GM19467 (cell line): ENCODE results near the gene RPL31.

Experiments
- ATAC-seq: cut with Tn5 transposase; IDR thresholded peaks from one replicate; pipeline ENCODE4 v1.9.1; 2021; ENCODE audit warnings: mild to moderate bottlenecking, moderate library complexity; ENCODE audit not compliant: unreplicated experiment

Gene RPL31

DNA sequence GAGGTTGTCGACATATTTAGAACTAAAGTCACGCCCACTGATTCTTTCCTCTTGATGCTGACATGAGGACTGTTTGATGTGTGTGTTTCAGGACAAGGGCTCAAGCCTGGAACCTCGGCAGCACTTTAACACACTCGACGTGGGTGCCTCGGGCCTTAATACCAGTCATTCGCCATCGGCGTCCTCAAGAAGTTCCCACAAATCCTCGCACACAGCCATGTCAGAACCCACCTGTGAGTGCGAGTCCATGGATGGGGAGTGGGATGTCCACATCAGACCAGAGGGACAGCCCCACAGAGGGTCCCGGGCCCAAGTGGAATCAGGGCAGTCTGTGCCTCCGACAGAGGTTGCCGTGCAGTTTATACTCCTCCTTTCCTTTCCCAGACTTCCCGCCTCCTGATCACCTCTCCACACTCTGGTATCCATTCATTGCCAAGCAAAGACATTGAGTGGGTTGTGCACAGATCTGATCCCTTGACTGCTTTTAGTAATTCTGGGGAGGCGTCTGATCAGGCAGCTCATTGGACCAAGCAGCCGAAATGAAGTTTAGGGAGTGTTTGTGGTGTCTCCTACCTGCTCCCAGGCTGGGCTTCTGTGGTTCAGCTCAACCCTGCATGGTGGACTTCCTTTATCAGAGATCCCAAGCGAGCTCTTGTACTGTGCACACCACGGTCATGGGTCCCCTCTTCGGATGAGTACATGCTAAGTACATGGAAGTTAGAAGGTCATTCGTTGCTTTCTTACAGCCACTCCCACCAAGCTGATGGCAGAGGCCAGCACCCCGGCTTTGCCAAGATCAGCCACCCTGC is 27.2 kb upstream of the RPL31 start:
- no peak for ATAC-seq

DNA sequence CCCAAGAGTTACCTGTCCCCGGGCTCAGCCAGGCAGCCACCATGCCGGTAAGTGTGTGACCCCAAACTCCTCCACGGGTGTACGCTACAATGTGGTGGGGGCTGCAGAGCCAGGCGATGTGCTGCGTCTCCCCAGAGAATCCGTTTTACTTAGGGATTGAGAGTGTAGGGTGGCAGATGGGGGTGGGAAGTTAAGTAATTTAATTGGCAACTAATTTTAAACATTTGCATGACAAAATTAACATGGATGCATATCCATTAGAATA is 26.6 kb upstream of the RPL31 start:
- no peak for ATAC-seq

DNA sequence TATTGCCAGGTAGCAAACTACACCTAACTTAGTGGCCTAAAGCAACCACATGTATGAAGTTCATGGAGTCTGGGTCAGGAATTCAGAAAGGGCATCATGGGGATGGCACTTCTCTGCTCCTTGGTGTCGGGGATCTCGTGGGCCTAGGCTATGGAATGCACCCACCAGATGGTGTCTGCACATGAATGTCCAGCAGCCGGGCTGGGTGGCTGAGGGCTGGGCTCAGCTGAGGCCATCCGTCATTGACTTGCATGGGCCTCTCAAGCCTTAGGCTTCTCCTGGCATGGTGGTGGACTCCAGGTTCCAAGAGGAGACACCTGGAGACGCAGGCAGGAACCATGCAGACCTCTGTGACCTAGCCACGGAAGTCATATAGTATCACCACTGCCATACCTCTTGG is 26.0 kb upstream of the RPL31 start:
- no peak for ATAC-seq

DNA sequence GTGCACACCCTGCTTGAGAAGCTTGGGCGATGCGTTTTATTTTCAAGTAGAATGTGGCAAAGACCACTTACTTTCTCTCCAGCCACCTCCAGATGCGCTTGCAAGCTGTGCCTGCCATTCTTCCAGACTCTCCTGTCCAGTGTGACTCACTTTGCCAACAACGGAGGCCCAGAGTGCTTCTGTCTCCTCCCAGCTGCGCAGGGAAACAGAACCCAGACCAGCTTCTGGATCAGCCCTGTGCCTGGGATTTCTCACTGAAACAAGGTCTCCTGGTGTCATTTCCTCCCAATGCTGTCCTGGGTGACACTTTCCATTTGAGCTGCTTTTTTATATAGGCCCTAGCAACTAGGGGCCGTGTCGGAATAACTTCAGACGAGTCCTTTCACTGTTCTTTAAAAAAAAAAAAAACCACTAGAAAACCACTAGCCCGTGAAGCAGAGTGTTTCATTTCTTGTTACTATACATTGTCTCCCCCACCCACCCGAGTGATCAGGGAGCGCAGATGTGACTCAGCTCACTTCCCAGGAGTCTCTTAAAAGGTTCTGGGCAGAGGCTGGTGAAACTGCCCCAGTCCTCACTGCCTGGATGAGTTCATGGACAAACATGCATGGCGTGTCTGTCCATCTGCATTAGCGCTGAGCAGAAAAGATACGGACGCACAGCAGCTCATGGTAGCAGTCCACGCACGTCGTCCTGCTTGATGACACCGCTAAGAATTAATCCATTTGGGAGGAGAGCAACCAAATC is 25.3 kb upstream of the RPL31 start:
- peak; percentile 67 for ATAC-seq

DNA sequence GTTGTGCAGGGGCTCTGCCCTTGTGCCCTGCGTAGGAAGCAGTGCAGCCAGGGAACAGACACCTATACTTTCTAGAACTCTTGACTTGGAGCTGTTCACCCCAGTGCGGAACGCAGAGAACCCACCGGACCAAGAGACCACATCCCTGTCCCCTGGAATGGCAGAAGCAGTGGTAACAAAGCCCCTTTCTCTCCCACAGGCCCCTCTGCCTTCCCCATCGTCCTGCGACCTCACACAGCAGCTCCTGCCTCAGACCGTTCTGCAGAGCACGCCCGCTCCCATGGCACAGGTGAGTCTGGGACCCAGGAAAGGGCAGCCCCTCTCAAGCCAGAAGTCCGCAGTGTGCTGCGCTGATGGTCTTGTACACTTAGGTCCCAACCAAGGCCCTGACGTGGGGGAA is 24.6 kb upstream of the RPL31 start:
- ATAC-seq: no peak

DNA sequence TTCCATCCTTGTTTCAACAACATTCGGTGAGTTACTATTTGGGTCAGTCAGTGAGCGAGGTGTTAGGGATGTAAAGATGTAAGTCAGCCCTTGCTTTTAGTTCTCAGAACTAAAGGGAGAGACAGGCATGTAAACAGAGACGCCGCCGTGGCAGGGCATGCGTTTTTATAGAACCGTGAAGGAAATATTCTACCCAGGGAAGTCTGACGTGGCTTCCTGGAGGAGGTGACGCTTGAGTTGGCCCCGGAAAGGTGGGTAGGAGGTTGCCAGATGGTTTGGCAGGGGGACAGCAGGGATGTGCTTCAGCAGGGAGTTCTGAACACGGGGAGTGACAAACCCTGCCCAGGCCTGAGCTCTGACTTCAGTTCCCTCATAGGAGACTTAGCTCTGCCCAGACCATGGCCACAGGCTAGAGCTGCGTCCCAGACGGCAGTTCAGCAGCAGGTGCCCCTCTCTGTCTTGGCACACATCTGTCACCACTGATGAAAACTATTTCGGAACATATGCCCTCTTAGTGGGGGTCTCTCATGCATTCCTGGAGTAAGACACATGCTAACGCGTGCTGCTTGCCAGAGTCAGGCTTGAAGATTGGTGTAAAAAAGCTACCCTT is 23.4 kb upstream of the RPL31 start:
- no peak for ATAC-seq

DNA sequence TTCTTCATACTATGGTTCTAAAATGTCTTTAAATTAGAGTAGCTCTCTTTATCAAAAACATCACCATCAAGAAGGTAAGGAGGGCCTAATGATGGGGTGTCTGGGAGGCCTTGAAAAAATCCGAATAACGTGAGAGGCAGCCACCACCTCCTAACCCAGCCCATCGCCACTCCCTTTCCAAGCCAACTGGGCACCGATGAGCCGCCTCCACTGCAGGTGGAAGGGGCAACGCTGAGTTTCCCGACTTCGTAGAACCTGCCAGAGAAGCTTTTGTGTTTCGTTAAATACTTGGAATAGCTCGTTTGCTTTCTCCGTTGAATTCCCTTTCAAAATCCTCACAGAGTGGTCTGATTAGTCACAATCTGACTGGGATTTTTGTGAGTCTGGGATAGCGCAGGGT is 22.0 kb upstream of the RPL31 start:
- ATAC-seq: no peak

DNA sequence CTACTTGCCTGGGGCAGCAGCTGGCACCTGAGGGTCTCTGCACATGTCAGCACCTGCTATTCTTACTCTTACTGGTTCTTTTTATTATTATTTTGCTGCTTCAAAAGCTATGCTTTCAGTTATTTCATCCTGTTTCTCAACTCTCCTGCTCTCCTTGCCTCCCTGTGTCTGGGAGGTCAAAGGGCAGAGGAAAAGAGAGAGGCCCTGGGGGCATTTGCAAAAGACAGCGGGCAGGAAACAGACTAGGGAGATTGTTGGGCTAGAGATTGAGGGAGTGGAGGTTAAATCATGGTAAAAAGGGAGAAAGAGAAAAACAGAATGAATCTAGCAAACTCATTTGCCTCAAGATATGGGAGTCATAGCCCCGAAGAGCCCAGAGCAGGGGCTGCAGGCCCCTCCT is 21.1 kb upstream of the RPL31 start:
- ATAC-seq: no peak

DNA sequence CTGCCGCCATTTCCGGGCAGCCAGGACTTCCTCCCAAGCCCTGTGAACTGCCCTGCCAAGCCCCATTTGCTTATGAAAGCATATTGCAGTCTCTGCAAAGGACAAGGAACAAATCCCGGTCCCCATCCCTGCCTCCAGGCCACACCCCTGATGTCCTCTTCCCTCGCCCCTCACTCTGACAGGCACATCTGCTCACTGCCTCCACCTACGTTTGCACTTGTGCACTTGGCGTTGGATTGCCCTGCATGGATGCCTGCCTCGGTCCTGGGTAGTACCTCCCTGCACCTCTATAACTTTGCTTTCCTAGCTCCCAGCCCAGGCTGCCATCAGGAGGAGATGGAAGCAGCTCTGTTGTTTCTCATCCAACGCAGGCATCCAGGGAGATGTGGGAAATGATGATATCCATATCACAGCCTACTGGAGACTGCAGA is 19.6 kb upstream of the RPL31 start:
- ATAC-seq: no peak

DNA sequence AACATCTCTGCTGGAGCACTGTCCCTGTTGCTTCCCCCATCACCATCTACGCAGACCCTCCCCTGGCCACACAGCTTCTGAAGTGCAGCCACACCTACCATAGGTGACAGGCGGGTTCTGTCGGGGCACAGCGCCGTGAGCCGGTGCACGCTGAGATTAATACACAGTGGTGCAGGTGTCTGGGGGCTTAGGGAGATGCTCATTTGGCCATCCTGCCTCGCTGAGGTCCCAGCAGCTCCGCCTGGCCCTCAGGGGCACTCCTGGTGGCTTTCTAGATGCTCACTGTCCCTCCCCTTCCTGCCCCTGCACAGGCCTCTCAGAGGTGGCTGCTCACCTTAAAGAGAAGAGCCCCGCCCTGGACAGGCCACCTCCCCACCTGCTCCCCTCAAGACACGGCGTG is 18.9 kb upstream of the RPL31 start:
- no peak for ATAC-seq

DNA sequence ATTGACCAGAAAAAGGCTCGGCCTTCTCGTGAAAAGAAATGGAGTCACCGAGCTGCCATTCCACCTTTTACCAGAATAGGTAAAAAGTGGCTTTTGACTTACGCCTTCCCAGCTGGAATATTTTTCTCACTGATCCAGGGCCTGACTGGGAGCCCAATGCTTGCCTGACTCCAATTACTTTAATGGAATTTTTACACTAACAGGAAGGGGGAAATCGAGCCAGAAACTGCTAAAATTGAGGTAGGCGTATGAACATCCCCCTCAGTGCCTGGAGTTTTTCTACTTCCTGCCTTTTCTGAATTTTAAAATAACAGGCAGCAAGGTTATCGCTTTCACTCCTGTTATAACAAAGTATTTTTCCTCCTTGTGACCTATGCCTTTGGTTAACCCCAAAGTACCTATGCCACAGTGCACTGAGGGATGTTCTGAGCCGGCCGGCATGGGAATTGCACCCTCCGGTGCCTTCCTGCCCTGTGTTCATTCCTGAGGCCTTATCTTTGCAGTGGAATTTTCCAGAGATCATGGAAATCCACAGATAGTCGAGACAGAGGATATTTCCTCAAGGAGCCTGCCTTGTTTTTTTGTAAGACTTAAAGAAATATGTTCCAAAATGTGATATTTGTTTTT is 18.3 kb upstream of the RPL31 start:
- no peak for ATAC-seq

DNA sequence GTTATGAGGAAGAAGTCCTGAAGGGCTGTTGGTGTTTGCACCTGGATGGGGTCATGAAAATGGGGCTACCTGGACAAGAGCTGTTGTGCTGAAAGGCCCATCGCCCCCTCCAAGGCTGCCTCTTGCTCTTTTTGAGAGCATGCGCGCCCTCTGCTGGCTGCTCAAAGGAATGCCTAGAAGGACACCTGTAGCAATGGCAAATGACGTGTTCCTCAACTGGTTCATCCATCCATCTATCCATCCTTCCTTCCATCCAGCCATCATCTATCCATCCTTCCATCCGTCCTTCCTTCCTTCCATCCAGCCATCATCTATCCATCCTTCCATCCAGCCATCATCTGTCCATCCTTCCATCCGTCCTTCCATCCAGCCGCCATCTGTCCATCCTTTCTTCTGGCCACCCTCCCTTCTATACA is 17.2 kb upstream of the RPL31 start:
- no peak for ATAC-seq

DNA sequence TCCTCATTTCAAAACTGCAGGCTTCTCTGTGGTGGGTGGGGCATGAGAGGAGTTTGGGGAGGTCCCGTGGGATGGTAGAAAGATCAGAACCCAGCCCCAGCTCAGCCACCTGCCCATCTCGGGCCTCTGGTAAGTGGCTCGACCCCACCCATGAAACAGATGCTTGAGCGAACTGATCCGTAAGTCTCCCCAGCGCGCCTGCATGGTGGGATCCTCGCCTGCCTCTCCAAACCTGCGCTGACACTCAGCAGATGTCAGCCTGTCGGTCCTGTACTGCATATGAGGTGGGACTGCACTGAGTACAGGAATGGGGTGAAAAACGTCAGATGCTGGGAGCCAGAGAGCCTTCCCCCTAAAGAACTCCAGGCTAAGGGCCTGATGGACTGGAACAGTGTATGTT is 15.9 kb upstream of the RPL31 start:
- ATAC-seq: no peak

DNA sequence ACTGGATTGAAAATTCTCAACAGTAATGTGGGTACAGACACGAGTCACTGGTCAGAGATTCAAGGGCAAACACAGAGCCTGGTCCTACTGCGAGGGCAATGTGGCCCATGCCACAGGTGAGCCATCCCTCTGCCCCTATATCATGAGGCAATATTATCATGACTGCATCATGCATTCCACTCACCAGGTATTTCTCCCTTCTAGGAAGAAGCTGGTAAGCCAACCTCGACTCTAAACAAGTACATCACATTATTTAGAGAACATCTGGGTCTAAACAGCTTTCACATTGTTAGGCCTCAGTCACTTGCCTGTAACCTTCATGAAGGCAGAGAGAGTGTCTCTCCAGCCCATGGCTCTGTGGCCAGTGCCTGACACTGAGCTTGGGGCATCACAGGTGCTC is 14.6 kb upstream of the RPL31 start:
- no peak for ATAC-seq

DNA sequence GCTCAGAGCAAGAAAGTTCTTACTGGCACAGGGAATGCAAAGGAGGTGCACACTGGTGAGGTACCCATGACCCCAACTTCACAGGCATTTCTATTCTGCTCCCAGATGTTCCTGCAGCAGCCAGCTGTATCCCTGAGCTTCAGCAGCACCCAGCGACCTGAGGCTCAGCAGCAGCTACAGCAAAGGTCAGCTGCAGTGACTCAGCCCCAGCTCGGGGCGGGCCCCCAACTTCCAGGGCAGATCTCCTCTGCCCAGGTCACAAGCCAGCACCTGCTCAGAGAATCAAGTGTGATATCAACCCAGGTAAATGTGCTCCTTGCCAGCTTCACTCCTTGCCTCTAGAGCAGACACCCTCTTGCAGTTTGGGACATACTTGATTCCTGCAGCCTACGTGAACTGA is 14.1 kb upstream of the RPL31 start:
- ATAC-seq: no peak

DNA sequence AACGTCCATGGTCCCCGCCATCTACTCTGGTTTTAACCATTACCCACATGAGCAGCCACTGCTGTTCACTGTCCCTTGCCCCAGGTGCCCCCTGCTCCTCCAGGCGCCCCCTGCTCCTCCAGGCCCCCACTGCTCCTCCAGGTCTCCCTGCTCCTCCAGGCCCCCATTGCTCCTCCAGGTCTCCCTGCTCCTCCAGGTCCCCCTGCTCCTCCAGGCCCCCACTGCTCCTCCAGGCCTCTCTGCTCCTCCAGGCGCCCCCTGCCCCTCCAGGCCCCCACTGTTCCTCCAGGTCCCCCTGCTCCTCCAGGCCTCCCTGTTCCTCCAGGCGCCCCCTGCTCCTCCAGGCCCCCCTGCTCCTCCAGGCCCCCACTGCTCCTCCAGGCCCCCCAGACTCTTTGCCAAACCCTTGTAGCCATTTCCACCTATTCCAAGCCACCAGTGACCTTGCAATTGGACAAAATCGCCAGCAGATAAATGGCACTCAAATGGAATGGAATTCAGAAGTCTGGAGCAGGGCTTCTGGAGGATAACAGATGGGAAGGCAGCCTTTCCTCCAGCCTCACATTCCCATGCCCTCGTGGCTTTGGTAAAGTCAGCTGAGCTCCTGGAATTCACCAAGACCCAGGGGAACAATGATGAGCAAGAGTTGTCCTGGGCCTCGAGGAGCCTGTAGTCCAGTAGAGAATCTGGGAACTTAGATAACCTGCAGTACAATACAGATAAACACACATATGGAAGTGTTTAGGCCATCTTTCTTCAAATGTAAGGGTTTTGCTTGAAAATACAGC is 13.3 kb upstream of the RPL31 start:
- no peak for ATAC-seq

DNA sequence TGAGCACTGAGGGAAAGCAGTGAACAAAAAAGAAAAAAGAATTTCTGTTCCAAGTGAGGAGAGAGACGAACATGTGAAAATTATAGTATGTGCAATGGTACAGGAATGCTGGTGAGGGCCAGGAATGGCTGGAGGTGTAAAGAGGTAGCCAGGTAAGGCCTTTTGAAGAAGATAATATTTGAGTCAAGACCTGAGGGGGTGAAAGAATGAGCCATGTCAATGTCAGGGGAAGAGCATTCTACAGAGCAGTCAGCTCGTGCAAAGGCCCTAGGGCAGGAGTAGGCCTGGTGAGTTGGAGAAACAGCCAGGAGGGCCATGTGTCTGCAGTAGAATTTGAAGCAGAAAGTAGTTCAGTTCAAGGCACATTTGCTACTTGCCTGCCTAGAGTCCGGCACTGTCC is 12.4 kb upstream of the RPL31 start:
- ATAC-seq: no peak

DNA sequence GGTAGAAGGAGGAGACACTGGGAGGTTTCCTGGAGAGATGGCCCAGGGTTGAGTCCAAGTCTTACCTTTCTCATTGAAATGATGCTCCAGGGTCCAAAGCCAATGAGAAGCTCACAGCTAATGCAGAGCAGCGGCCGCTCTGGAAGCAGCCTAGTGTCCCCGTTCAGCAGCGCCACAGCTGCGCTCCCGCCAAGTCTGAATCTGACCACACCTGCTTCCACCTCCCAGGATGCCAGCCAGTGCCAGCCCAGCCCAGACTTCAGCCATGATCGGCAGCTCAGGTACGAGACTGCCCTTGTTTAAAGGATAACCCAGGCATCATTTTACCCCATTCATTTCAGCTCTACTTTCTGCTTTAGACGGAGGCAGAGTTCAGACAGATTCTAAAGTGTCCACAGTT is 11.9 kb upstream of the RPL31 start:
- ATAC-seq: no peak

DNA sequence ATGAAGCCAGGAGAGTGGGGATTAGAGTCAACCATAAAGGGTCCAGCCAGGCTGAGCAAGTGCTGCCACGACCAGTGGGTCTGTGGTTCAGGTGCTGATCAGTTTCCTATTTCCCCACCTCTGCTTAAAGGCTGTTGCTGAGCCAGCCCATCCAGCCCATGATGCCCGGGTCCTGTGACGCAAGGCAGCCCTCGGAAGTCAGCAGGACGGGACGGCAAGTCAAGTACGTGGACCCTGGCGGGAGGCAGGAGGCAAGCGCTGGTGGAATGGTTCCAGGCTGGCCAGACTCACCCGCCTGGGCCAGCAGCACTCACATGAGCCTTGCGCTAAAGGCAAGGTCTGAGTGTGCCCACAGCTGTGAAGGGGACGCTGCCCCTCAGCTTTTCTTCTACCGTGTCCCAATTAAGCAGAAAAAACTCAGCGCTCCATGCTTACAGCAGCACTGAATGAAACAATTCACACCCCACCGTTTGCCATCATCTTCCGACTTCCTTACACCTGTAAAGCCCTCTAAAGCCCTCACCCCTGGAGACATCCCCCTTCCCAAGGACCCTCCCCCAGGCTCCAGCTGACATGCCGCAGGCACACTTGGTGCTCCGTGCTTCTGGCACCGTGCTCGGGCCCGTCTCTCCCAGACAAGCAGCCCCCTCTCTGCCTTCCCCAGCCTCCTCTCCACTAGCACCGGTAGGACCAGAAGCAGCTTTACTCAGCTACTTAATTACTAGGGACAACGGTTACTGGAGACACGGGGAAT is 11.3 kb upstream of the RPL31 start:
- no peak for ATAC-seq

DNA sequence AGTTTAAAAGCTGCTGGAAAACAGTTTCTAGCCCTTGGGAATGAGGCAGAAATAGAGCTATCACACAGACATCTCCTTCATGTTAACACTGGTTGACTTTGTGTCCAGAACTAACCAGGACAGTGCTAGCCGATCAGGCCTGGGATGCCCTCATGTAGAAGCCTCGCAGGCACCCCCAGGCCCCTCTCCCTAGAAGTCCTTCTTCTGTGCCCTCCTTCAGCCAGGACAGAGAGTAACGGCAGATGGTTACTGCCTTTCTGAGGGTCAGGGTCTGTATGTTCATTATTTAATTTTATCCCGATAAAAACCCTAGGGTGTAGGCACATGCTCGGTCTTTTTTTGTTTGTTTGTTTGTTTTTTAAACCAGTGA is 10.7 kb upstream of the RPL31 start:
- ATAC-seq: no peak
